WERI-Rb-1 (cell line): ENCODE measurements around the gene PLPP6.

ENCODE experiments used
- DNase-seq: peaks from one replicate; pipeline ENCODE4 v3.0.0-alpha.2; 2020
- H3K27ac ChIP-seq: fragments of 250-450 bp; sonication (Bioruptor Pico); 2 replicates; pipeline ENCODE4 v1.5.1; 2020; ENCODE audit warnings: mild to moderate bottlenecking, moderate library complexity
- H3K27me3 ChIP-seq: fragments of 250-450 bp; sonication (Bioruptor Pico); 2 replicates; pipeline ENCODE4 v1.5.1; 2021; ENCODE audit warnings: mild to moderate bottlenecking, low read depth, moderate library complexity; ENCODE audit not compliant: insufficient read depth, severe bottlenecking
- H3K36me3 ChIP-seq: fragments of 250-450 bp; sonication (Bioruptor Pico); 2 replicates; pipeline ENCODE4 v1.5.1; 2020; ENCODE audit warnings: mild to moderate bottlenecking, moderate library complexity
- H3K4me3 ChIP-seq: 2 replicates; pipeline ENCODE4 v1.5.1; 2011; ENCODE audit warnings: low read depth, mild to moderate bottlenecking, control low read depth, low read length
- H3K9me3 ChIP-seq: fragments of 250-450 bp; sonication (Bioruptor Pico); 2 replicates; pipeline ENCODE4 v1.5.1; 2021; ENCODE audit warnings: mild to moderate bottlenecking, moderate library complexity; ENCODE audit not compliant: severe bottlenecking
- CTCF ChIP-seq: IDR thresholded peaks from 2 replicates; pipeline ENCODE4 v1.5.1; 2011; ENCODE audit warnings: low read depth, mild to moderate bottlenecking, control low read depth, inconsistent platforms, low read length

PLPP6 gene

GRCh38 chr9:4686584-4686983 is 24.5 kb downstream of the PLPP6 start:
- H3K4me3 ChIP-seq: no peak overlapping the region
- no peaks in the 10 kb centered on the region for H3K27me3 ChIP-seq
- DNase-seq: no peak
- H3K9me3 ChIP-seq: no peaks in the 10 kb centered on the region
- peaks cover 41% of the 10 kb centered on the region for H3K36me3 ChIP-seq
- TF ChIP-seq CTCF: no peak
- no peak overlapping the region for H3K27ac ChIP-seq

- no peak for TF ChIP-seq CTCF
- Histone ChIP-seq H3K27ac (no peak overlapping the region), H3K4me3 (no peak overlapping the region), H3K27me3 (no peaks in the 10 kb centered on the region), H3K9me3 (no peaks in the 10 kb centered on the region), H3K36me3 (peaks cover 41% of the 10 kb centered on the region)
- DNase-seq: no peak
These were observed 26.9 kb downstream of the PLPP6 start for GRCh38 chr9:4689021-4689420.

GRCh38 chr9:4689687-4690104 is 27.6 kb downstream of the PLPP6 start:
- Histone ChIP-seq H3K4me3 (no peak overlapping the region), H3K36me3 (peaks cover 44% of the 10 kb centered on the region), H3K27me3 (no peaks in the 10 kb centered on the region), H3K9me3 (no peaks in the 10 kb centered on the region), H3K27ac (no peak overlapping the region)
- no peak for TF ChIP-seq CTCF
- DNase-seq: no peak

GRCh38 chr9:4690144-4690543 is 28.1 kb downstream of the PLPP6 start:
- H3K27me3 ChIP-seq: no peaks in the 10 kb centered on the region
- DNase-seq: no peak
- H3K36me3 ChIP-seq: peaks cover 39% of the 10 kb centered on the region
- H3K9me3 ChIP-seq: no peaks in the 10 kb centered on the region
- no peak for TF ChIP-seq CTCF
- H3K27ac ChIP-seq: no peak overlapping the region
- no peak overlapping the region for H3K4me3 ChIP-seq

- H3K36me3 ChIP-seq: peaks cover 24% of the 10 kb centered on the region
These were observed 29.7 kb downstream of the PLPP6 start for GRCh38 chr9:4691795-4692194.

More at GRCh38 chr9:4691795-4692194, 29.7 kb downstream of the PLPP6 start:
- H3K4me3 ChIP-seq: no peak overlapping the region
- no peak for TF ChIP-seq CTCF
- H3K27ac ChIP-seq: no peak overlapping the region
- H3K27me3 ChIP-seq: no peaks in the 10 kb centered on the region
- DNase-seq: no peak
- H3K9me3 ChIP-seq: no peaks in the 10 kb centered on the region
